A549 treated with ZK216348 at 1 μM for 4 hours (cell line): ENCODE results near the gene LCE1A. TPM values are rescaled to one million over a fixed set of nuclear protein-coding genes. Genes with fewer than 3 reads are reported as not detected.

ENCODE experiments used
- total RNA-seq: library from RNA; stranded (reverse); fragments of 200-300 nt; extraction: Qiagen RNA extraction; gene quantifications from 5 replicates; pipeline ENCODE4 v1.2.3, GENCODE V29; 2022; ENCODE audit warnings: low read depth

Gene LCE1A
- not detected in 5 replicates for total RNA-seq

GRCh38 chr1:152827173-152827572 is at the start of gene LCE1A:
LCE1A (plus strand) TSS chr1:152827473; CDS start chr1:152827473, 0 bp downstream.

GRCh38 chr1:152786077-152786476 is 41.2 kb upstream of the LCE1A start, which contains the start of gene LCE1E:
LCE1E (plus strand) TSS chr1:152786257; CDS start chr1:152787300, 1,043 bp downstream.

GRCh38 chr1:152796421-152796820 is 30.9 kb upstream of the LCE1A start, which contains the start of gene LCE1D:
LCE1D (plus strand) TSS chr1:152796721; CDS start chr1:152797795, 1,074 bp downstream.

GRCh38 chr1:152806576-152806975 is 20.7 kb upstream of the LCE1A start, which contains the start of gene LCE1C:
LCE1C (minus strand) TSS chr1:152806651; CDS start chr1:152805478, 1,173 bp downstream.

DNA sequence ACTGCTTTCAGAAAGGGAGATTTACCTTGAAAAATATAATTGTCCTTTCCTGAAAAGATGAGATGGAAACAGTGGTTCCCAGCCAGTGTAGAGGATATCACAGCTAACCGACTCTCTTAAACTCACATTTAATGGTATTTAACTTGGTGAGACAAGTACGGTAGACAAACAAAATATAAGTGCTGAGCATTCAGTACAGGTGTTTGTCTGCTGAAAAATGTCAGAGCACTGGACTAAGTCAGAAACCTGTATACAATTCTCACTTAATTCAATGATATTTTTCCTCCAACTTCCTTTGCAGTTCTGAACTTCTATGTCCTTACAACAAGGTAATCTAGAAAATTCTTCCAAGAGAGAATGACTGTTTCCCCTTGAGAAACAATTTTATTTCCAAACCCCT is 15.6 kb upstream of the LCE1A start, which contains the start of gene LCE1B:
TSS of gene LCE1B (plus strand) at position 301 of the 400 bp plus-strand sequence. CDS start 476 bp downstream, outside the sequence.

DNA sequence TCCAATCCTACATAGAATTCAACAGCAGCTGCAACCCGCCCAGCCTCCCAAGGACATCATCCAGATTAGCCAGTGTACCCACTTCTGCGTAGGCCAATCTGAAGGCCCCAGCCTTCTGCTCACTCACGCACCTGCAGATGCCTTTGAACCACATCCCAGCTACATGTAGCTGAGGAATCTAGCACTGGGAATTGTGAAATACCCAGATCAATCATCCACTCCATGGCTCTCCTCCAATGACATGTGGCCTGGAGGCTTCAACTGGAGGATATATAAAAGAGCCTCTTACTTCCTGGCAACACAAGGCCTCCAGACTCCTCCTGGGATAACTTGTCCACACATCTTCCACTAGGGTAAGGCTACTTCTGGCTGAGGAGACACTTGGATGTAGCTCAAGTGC is 15.3 kb downstream of the LCE1A start, which contains the start of gene LCE6A:
TSS of gene LCE6A (plus strand) at position 301 of the 400 bp plus-strand sequence. CDS start 665 bp downstream, outside the sequence.

DNA sequence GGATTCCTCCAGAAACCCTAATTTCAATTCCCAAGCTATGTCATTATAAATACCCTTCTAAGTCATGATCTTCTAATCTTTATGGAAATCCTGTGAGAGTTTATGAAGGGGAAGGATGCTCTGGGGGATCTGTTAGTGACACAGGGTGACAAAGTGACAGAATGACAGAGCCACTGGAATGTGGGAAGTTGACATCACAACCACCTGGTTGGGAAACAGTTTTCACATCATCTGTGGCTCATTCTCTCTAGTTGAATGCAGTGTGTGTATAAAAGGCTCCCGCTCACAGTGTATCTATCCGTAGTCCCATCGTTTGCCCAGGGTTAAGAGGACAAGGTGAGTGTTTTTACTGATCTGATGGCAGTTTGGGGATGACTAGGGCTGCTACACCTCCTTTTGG is 32.4 kb downstream of the LCE1A start, which contains the start of gene LCE7A:
TSS of gene LCE7A (plus strand) at position 301 of the 400 bp plus-strand sequence. CDS start 702 bp downstream, outside the sequence.

Other genes with a start within 250 kb of the LCE1A start
- gene LCE3D, start 247.0 kb upstream of the LCE1A start, total RNA-seq, result 0.82 to 1.8 TPM (median 1.3 TPM) in 5 replicates
- gene LCE3C, start 227.2 kb upstream of the LCE1A start, total RNA-seq, result not detected in 5 replicates
- not detected in 5 replicates for gene LCE3B, start 213.7 kb upstream of the LCE1A start, total RNA-seq
- gene LCE3A, start 204.4 kb upstream of the LCE1A start, total RNA-seq, result not detected in 5 replicates
- not detected in 5 replicates for gene LCE2D, start 164.1 kb upstream of the LCE1A start, total RNA-seq
- not detected in 5 replicates for gene LCE2C, start 152.2 kb upstream of the LCE1A start, total RNA-seq
- not detected in 5 replicates for gene LCE2B, start 141.3 kb upstream of the LCE1A start, total RNA-seq
- gene LCE2A, start 129.1 kb upstream of the LCE1A start, total RNA-seq, result not detected in 5 replicates
- not detected in 5 replicates for gene LCE4A, start 119.3 kb upstream of the LCE1A start, total RNA-seq
- gene KPRP, start 69.4 kb upstream of the LCE1A start, total RNA-seq, result not detected in 5 replicates
- gene LCE1F, start 52.3 kb upstream of the LCE1A start, total RNA-seq, result not detected in 5 replicates
- gene LCE1E, start 41.2 kb upstream of the LCE1A start, total RNA-seq, result not detected in 5 replicates
- gene LCE1D, start 30.8 kb upstream of the LCE1A start, total RNA-seq, result not detected in 5 replicates
- gene LCE1C, start 20.8 kb upstream of the LCE1A start, total RNA-seq, result not detected in 5 replicates
- not detected in 5 replicates for gene LCE1B, start 15.5 kb upstream of the LCE1A start, total RNA-seq
- not detected in 5 replicates for gene LCE6A, start 15.4 kb downstream of the LCE1A start, total RNA-seq
- gene LCE7A, start 32.5 kb downstream of the LCE1A start, total RNA-seq, result not detected in 5 replicates
- not detected in 5 replicates for gene SMCP, start 50.8 kb downstream of the LCE1A start, total RNA-seq
- gene IVL, start 81.1 kb downstream of the LCE1A start, total RNA-seq, result 0.15 TPM in 1 of 5 replicates, not detected in the others
- gene SPRR5, start 119.7 kb downstream of the LCE1A start, total RNA-seq, result not detected in 5 replicates
- not detected in 5 replicates for gene SPRR4, start 143.2 kb downstream of the LCE1A start, total RNA-seq
- gene SPRR1A, start 156.6 kb downstream of the LCE1A start, total RNA-seq, result not detected in 5 replicates
- gene SPRR3, start 174.3 kb downstream of the LCE1A start, total RNA-seq, result not detected in 5 replicates
- not detected in 5 replicates for gene SPRR1B, start 203.7 kb downstream of the LCE1A start, total RNA-seq
- not detected in 5 replicates for gene SPRR2D, start 213.6 kb downstream of the LCE1A start, total RNA-seq
- not detected in 5 replicates for gene SPRR2A, start 230.0 kb downstream of the LCE1A start, total RNA-seq
- not detected in 5 replicates for gene SPRR2B, start 244.1 kb downstream of the LCE1A start, total RNA-seq